Stimulated activated CD8-positive, alpha-beta memory T cell treated with anti-CD3 and anti-CD28 coated beads, Interleukin-7, amount 100 ng/mL, for 1 hour (primary cell): Measurements from ENCODE around the gene GRB10.

Experiments
- DNase-seq, 2 donors: peaks; one replicate each; pipeline ENCODE4 v3.0.0-alpha.2; 2020; ENCODE audit warnings: low read depth in 2 of 2

Gene GRB10

DNA sequence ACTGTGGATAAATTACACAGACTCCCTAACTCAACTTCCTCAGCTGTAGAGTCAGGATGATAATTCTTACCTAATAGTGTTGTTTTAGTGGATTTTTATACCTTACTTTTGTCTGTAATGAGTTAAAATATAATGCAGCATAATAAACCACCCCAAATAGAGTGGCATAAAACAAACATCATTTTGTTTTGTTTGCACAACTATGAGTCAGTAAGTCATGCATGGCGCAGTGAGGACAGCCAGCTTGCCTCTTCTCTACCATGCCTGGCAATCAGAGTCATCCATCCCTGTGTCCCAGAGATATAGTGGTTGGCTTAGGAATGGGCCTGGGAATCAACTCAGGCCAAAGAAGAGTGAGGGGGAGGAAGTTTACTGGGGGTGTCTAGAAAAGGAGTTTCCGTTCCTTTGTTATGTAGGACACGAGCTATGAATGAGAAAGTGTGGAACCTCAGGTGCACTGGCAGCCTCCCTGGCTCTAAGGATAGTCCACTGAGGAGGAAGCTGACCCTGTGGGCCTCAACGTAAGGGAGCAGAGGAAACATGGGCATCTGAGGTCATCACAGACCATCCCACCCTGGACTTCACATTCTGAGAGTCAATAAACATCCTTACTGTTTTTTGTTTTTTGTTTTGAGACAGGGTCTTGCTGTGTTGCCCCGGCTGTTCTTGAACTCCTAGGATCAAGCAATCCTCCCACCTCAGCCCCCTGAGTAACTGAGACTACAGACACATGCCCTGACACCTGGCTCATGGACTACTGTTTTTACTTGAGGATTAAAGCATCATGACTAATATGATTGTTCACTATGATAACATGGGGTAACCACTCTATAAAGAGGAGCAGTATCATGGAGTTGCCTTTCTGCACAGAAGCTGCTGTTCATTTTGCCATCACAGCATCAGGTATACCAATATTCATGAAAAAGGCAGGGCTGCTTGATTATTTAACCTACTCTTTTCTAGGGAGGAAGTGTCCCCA lies 21.0 kb upstream of the GRB10 start:
- DNase-seq: no peak

DNA sequence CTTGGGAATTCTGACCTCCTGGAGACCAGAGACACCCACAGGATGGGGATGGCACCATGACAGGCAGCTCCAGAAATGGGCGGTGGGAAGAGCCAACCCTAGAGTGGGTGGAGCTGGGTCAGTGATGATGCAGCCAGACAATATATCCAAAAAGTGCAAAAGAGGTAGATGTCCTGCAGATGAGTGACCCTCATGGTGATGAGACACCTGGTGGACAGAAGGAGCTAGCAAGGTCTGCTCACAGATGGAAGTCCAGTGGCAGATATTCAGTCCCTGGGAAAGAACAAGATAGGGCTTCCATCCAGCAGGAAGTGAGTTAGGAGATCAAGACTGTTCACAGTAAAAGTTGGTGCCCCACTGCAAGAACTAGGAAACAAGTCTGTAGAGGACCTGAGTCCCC lies 19.2 kb upstream of the GRB10 start:
- no peak for DNase-seq

DNA sequence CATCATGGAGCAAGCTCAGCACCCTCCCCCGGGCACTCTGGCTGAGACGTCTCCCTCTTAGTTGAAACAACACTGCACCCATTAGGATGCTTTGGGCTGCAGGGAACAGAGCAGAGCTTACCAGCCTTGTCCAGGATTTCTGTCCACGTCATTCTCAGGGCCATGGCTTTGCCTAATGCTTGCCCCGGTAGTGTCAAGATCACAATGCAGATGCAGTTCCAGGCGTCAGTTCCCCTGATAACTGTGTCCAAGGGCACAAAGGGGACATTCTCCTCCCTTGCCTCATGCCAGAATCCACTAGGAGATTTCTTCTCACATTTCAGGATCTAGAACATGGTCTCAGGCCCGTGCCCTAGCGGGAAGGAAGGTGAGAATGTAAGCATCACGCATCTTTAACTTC lies 17.2 kb upstream of the GRB10 start:
- no peak for DNase-seq

DNA sequence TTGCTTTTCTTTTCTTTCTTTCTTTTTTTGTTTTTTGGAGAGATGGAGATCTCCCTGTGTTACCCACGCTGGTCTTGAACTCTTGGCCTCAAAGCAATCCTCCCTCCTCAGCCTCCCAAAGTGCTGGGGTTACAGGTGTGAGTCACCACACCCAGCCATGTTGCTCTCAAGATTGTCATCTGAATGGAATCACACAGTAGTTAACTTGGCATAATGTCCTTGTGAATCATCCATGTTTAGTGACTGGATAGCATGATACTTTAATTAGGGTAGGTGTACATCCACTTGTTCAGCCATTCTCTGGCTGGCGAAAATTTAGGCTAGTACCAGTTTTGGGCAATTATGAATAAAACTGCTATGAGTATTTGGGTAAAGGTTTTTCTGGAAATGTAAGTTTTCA lies 15.4 kb upstream of the GRB10 start:
- DNase-seq: no peak

DNA sequence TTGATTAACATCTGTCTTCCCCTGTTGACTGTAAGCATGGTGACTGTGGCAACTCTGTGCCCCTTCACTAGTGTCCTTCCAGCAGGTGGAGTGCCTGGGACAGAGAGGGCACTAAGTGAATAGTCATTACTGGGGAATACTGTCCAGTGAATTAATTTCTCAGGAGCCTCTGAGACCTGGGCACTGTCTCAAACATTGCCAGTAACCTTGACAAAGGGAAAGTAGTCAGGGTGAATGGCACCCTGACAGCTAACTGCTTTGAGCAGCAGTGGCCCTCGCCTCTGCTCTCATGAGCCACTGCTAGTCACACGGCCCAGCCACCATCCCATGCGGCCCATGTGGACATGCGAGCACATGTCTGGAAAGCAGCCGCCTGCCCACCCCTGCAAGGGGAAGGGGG lies 13.1 kb upstream of the GRB10 start:
- no peak for DNase-seq

DNA sequence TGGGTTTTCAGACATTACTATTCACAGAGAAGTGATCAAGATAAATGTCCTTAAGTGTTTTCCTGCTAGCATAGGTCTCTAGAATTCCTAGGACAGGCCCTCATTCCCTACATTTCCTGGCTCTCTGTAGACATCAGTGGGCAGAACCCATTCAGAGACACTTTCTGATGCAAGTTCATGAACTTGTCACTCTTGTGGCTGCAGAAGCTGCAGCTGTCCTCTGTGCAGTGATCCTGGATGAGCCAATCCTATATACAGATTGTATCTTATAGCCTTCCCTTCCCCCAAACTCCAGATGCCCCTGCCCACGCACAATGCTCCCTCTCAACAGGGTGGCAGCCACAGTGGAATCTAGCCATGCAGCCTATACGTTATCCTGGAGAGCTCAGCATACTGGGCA lies 12.6 kb upstream of the GRB10 start:
- no peak for DNase-seq

DNA sequence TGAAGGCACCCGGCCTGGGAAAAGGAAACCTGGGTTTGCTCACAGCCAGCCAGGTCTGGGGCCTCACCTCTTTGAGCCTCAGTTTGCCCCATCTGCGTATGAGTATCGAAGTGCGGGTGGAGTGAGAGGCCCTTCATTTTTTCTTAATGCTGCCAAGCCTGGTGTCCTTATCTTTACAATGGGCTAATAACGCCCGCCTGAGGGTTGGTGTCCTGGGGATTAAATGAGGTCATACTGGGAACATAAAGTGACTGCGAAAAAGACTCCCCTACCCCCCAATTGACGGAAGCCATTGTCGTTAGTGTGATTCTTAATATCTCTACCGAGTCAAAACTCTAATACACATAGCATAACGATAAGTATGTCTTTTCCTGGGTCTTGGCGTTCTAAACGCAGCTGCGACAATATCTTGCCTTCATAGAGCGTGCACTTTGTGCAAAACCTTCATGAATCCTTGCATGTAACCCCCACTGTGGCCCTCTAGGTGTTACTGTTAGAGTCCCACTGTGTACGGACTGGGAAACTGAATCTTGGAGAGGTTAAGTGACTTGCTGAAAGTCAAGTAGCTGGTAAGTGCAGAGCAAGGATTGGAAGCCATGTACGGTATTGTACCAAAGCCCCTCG lies 11.4 kb upstream of the GRB10 start:
- no peak for DNase-seq

DNA sequence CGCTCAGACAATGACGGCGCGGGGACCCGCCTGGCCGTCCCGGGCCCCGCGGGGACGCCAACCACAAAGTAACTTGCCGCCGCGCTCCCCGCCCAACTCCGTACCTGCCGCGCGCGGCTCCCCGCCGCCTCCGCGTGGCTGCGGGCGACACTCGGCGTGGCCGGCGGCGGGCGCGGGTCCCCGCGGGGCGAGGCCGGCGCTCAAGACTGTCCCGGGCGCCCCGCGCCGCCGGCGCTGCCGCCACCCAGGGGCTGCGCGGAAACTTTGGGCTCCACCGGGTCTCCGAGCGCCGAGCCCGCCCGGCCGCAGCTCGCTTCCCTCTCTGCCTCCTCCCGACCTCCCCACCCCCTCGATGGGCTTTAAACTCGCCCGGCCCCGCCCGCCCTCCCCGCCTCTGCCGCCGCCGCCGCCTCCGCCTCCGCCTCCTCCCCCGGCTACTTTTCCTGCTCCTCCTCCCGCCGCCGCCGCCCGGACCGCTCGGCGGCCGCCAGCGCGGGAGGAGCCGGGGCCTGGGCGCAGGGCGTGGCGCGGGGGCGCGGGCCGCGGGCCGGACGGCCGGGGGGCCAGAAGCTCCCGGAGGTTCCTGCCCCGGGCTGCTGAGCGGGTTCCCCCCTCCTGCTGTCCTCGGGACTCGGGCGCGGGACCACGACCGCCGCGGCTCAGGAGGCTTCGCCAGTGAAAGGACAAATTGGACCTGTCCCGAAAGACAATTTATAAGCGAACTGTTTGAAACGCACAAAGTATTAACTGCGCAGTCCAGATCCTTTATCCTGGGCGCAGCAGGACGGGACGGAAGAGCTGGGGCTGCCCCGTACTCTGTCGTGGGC lies 10.6 kb upstream of the GRB10 start:
- DNase-seq: no peak

DNA sequence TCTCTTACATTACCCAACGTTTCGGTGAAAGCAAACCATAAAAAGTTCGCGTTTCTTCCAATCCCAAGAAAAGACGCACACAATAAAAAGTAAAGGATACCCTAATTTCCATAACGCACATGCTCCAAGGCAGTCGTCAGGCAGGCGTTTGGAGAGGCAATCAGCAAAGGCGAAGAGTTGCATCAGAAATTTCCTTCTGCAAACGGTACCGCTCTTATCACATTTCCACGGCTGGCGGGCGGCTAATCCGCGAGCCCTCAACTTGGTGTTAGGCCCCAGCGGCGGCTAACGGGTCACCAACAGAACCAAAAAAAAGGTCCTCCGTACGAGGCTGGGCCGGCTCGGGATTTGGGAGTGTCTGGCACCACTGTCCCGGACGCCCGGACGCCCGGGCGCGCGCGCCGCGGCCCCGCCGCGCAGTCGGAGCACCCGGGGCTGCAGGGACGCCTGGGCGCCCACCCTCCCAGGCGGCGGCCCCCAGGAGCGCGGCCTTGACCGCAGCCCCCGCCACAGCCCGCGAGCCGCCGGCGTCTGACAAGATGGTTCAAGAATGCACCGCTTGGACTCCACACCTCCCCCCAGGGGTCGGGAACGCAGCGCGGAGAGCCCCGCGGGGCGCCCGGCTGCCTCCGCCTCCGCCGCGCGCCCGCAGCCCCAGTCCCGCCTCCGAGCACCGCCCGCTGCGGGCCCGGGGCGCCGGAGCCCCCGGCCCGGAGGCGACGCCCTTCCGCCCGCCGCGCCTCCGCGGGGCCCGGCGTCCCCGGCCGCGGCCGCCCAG lies 9.8 kb upstream of the GRB10 start:
- no peak for DNase-seq

DNA sequence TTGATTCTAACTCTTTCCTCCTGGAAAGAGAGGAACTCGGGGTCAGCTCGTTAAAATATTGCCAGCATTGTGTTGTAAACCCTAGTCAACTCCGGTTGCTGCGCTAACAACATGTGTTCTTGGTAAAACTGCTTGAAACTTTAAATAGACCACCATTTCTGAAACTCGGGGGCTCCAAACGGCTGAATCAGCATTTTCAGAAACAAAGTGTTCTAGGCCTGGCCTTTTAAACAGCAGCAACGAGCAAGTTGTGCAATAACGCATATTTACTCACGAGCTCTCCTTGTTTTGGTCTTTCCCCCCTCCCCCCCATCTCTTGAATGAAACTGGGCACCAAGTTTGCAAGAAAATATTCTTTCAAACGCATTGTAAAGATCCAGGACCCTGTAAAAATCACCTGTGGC lies 9.2 kb upstream of the GRB10 start:
- DNase-seq: no peak

DNA sequence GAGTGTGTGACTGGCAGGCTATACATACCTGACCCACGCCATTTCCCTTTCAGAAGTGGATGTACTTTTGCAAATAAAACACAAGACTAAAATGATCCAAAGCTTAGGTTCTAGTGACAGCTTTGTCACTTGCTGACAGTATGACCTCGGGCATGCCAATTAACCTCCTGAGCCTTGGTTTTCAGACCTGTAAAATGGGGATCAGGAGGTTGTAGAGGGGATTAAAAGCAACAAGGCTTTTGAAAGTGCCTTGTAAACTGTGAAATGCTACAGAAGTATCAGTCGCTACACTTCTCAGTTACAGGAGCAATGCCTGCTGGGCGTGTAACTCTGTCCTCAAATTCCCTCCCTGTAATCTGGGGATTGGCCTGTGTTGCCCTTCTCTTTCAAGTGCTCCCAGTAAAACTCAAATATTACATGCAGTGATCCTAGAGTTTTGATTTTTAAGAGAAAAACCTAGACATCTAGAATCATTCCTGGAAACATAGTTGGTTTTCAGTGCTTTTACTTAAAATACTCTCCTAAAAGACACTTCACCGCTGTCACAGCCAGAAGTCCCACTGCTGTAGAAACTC lies 8.8 kb upstream of the GRB10 start:
- no peak for DNase-seq

DNA sequence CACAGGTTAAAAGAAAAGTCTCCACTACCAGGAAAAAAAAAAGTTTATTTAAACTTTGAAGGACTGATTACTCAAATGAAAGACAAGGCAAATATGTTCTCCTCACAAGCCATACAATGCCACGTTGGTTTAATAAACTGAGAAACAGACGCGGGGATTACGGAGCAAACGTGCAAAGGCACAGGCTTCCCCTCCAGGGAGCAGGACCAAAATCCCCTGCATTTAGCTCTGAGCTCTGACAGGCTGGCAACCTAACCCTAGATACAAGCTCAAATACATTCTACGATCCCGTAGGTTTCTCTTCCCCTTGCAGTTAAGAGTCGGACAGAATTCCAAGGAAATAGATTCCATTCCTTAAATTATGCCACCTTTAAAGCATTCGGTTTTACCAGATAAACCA lies 7.7 kb upstream of the GRB10 start:
- DNase-seq: no peak

DNA sequence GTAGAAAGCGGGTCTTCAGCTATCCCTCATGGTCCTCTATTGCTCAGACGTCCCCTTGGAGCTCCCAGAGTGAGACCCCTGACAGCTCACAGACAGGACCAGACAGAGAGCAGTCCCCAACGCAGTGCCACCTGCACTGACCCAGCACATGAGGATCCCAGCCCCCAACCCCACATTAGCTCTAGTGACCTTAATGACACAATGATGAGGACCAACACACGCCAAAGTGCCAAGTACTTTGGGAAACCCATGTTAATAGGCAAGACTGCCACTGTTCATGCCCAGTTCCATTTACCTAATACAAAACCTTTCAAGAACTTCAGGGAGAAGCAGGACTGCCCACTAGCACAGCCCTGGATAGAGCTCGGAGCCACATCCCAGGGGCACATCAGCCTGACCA lies 5.7 kb upstream of the GRB10 start:
- DNase-seq: no peak

DNA sequence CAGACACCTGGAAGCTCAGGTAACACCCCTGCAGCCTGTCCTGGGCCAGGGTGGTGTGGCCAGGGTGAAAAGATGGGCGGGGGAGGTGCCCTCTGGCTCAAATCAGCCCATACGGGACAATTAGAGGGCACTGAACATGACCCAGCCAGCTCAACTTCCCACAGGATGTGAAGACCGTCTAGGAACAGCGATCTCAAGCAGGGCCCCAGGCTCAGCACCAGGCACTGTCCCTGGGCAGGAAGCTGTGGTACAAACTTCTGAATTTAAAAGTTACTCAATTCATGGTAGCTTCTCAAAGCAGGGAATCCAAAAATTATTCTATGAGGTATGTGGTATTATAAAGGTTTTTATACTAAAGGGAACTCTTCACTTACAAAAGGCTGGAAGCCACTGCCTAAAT lies 5.1 kb upstream of the GRB10 start:
- no peak for DNase-seq

DNA sequence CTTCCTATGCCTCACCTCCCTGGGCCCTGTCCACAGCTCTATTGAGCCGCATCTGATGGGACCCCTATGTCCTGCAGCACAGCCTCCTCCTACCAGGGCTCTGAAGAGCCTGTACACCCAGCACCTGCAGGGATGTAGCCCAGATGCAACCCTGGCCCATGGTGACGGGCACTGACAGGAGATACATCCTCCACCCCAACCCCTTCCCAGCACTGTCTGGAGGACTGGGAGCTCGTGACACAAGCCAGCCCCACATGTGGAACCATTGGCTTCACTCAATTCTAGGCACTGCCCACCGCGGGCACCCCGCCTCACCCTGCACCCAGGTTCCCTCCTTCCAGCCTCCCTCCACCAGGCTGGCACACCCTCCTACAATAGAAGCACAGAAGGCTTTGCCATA lies 2.6 kb upstream of the GRB10 start:
- DNase-seq: no peak

DNA sequence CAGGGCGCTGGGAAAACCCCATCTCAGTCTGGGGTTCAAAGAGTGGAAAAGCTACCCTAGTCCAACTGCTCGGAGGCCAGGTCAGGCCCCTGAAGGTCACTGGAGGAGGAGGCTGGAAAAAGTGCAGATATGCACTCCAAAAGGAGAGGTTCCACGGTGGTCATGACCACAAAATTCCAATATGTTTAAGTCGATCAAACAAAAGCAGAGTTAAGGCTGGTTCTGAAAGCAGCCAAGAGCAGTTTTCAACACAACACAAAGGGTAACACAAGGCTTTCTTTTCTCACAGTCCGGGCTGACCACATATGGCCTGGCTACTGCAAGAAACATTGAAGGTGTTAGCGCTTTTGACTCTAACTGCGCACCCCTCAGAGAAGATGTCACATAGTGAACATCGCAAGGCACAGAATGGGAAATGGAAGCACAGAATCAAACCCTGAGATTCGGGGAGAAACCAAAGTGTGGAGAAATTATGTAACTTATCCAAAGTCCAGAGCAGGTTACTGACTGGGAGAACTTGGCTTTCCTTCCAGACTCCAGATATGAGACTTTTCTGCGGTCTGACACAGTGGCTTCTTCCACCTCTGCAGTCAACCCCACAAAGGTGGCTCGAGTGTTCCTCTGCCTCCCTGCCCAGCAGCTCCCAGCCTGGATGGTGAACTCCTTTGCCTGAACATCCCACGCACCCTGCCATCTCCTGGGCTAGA lies 1.3 kb upstream of the GRB10 start:
- no peak for DNase-seq

DNA sequence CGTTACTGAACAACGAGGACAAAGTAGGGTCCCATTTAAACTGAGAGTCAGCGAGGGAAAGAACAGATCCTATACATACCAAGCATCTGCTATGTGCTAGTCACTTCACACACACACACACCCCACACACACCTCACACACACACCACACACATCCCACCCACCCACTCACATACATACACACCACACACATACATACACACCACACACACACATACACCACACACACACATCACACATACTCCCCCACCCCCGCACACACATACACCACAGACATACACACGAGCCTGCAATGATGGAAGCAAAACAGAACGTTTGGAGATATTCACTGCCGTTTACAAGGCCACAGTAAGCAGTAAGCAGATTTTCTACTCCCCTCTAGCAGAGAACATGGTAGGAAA lies 607 bp upstream of the GRB10 start:
- DNase-seq: no peak

DNA sequence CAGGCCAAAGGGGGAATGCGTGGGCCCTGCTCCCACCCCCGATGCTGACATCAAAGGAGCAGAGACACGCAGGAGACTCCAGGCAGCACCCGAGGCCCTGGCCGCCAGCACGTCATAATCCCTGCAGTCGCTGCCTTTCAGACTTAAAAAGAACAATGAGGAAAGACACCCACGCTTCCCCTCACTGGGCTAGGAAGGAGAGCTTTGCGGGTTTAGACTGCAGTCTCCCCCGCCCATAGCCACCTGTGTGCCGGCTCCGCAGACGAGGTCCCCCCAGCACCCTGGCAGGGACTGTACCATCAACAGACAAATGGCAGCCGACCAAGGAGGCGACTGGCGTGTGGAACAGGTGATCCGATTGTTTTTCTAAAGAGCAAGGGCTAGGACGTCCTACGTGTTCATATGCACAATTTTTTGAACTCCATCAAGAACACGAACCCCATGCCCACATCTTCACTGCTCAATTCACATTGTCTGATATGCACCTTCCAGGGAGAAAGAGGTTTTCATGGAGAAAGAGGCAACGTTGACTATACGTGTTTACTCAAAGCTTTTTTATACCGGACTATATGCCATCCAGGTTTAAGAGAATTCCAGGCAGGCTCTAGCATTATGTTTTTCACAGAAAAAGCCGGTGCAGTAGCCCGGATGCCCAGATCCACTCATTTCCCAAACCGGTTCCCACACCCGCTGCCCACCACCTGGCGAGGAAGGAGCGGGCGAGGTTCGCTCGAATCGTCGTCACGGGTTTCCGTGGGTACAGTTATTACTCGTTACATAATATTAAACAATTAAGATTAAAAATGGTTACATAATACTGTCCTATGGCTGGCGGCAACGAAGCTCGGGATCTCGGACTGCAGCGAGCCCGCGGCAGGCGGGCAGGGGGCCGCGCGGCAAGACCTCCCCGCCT lies 1.1 kb downstream of the GRB10 start:
- DNase-seq: no peak

DNA sequence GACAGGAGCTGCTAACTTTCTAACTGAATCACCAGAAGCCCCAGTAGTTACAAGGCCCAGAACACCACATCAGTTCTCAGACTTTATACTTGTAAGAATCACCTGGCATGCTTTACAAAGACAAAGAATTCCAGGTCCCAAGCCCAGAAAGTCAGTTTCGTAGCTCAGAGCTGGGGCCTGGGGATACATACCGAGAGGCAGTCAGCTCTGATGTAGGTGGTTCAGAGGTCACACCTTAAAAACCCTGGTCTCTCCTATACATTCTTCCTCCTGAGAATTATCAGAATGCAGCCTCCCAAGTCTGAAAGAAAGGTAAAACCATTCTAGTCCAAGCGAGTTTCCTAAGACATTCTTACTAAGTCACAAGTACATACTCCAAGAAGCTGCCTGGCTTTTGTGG lies 2.3 kb downstream of the GRB10 start:
- no peak for DNase-seq

DNA sequence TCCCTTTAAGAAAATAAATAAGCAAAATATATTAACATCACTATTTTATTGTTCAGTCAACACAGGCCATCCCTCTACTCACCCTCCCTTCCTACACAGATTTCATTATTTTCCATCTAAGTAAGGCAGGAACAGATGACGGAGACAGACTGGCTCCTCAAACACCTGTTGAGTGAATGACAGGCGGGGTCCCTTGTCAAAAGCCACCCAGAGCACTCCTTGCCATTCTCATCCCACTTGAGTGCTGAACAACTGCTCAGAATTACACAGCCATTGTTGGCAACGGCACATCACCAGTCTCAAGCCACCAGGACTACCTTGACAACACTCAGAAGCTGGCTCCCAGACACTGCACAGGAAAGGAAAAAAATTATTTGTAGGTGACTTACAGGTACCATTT lies 3.3 kb downstream of the GRB10 start:
- DNase-seq: no peak
